Natural killer cell treated with Interleukin-12 subunit alpha and Interleukin-12 subunit beta and Interleukin-15 and Interleukin-18, amount 100 ng/mL, for 72 hours (primary cell): ENCODE measurements around the gene ENHO. TPM values are rescaled to one million over a fixed set of nuclear protein-coding genes. Genes with fewer than 3 reads are reported as not detected.
"Not testable (repeated sequence)": the region's sequence is repeated elsewhere in the genome, so short reads cannot be mapped to it uniquely, and the experiment has no call there.

ENCODE experiments used
- ATAC-seq, 2 donors: fragments of 150-1000 bp; cut with Tn5 transposase in 1 of 2; sonication (Bioruptor Pico), chemical (Tn5 transposase) in 1 of 2; 2 replicates each; pipeline ENCODE4 v1.10.0; 2021
- DNase-seq: peaks from one replicate; pipeline ENCODE4 v3.0.0; 2022; ENCODE audit warnings: low spot score
- H3K27ac Mint-ChIP-seq, 2 donors: 1 replicate in 1 of 2; 2 replicates in 1 of 2; pipeline ENCODE4 v1.8.0; 2022; ENCODE audit warnings: mixed read lengths in 2 of 2, mild to moderate bottlenecking in 1 of 2, moderate library complexity in 1 of 2
- H3K27me3 Mint-ChIP-seq, 2 donors: 1 replicate in 1 of 2; 2 replicates in 1 of 2; pipeline ENCODE4 v1.8.0; 2022; ENCODE audit warnings: mixed read lengths in 2 of 2
- H3K36me3 Mint-ChIP-seq: one replicate; pipeline ENCODE4 v1.8.0; 2022; ENCODE audit warnings: mixed read lengths
- H3K4me1 Mint-ChIP-seq, 2 donors: 1 replicate in 1 of 2; 2 replicates in 1 of 2; pipeline ENCODE4 v1.8.0; 2022; ENCODE audit warnings: low read depth in 2 of 2, mixed read lengths in 2 of 2, mild to moderate bottlenecking in 1 of 2
- H3K4me3 Mint-ChIP-seq: one replicate; pipeline ENCODE4 v1.8.0; 2022; ENCODE audit warnings: mixed read lengths
- H3K9me3 Mint-ChIP-seq: 2 replicates; pipeline ENCODE4 v1.8.0; 2022; ENCODE audit warnings: mixed read lengths
- total RNA-seq, 2 donors: library from RNA; stranded (reverse); gene quantifications; one replicate each; pipeline ENCODE4 v1.2.3, GENCODE V29; 2022

Gene ENHO
- total RNA-seq, 2 donors from 2014 or later, result not detected

- H3K27ac Mint-ChIP-seq, result no peak overlapping the region
- no peaks in the 10 kb centered on the region for H3K4me1 Mint-ChIP-seq
- no peak for ATAC-seq
- H3K27me3 Mint-ChIP-seq, result peaks cover 11 to 20% of the 10 kb centered on the region in 2 donors
- H3K36me3 Mint-ChIP-seq, result no peaks in the 10 kb centered on the region
- no peaks in the 10 kb centered on the region for H3K9me3 Mint-ChIP-seq
- DNase-seq, result no peak
- H3K4me3 Mint-ChIP-seq, result no peak overlapping the region
Observed at GRCh38 chr9:34536685-34537084, 13.9 kb upstream of the ENHO start.

GRCh38 chr9:34532041-34532440 is 9.3 kb upstream of the ENHO start:
- not testable (repeated sequence) for H3K4me3 Mint-ChIP-seq, H3K4me1 Mint-ChIP-seq, DNase-seq, H3K27ac Mint-ChIP-seq, ATAC-seq, H3K36me3 Mint-ChIP-seq, H3K9me3 Mint-ChIP-seq
- H3K27me3 Mint-ChIP-seq, result peaks cover 32 to 43% of the 10 kb centered on the region in 2 donors

GRCh38 chr9:34526026-34526425 is 3.2 kb upstream of the ENHO start:
- Mint-ChIP-seq H3K4me3 (no peak overlapping the region), H3K36me3 (no peaks in the 10 kb centered on the region), H3K27ac (no peak overlapping the region), H3K9me3 (no peaks in the 10 kb centered on the region), H3K4me1 (peaks cover 4 to 6% of the 10 kb centered on the region in 2 donors), H3K27me3 (peaks cover 31 to 47% of the 10 kb centered on the region in 2 donors)
- ATAC-seq, result no peak
- no peak for DNase-seq

GRCh38 chr9:34524349-34524748 is 1.6 kb upstream of the ENHO start:
- no peaks in the 10 kb centered on the region for H3K9me3 Mint-ChIP-seq
- H3K4me1 Mint-ChIP-seq, result peaks cover 4 to 6% of the 10 kb centered on the region in 2 donors
- H3K27ac Mint-ChIP-seq, result no peak overlapping the region
- DNase-seq (no peak), ATAC-seq (no peak)
- no peaks in the 10 kb centered on the region for H3K36me3 Mint-ChIP-seq
- no peak overlapping the region for H3K4me3 Mint-ChIP-seq
- peaks cover 19 to 33% of the 10 kb centered on the region in 2 donors for H3K27me3 Mint-ChIP-seq

GRCh38 chr9:34522091-34522887 is 501 bp downstream of the ENHO start:
- Mint-ChIP-seq H3K9me3 (no peaks in the 10 kb centered on the region), H3K4me3 (peak overlapping the region; percentile 75), H3K4me1 (peaks cover 4 to 6% of the 10 kb centered on the region in 2 donors), H3K27ac (peak overlapping the region in 1 of 2 donors; percentile 18), H3K36me3 (no peaks in the 10 kb centered on the region), H3K27me3 (peaks cover 19 to 28% of the 10 kb centered on the region in 2 donors)
- ATAC-seq (no peak), DNase-seq (no peak)

GRCh38 chr9:34521406-34522045 is 1.3 kb downstream of the ENHO start:
- Mint-ChIP-seq H3K36me3 (no peaks in the 10 kb centered on the region), H3K9me3 (no peaks in the 10 kb centered on the region), H3K27ac (no peak overlapping the region), H3K4me1 (peaks cover 4 to 6% of the 10 kb centered on the region in 2 donors), H3K27me3 (peaks cover 19 to 28% of the 10 kb centered on the region in 2 donors), H3K4me3 (no peak overlapping the region)
- no peak for DNase-seq
- no peak for ATAC-seq

GRCh38 chr9:34520505-34521385 is 2.0 kb downstream of the ENHO start:
- no peak overlapping the region for H3K4me3 Mint-ChIP-seq
- H3K4me1 Mint-ChIP-seq, result peaks cover 4 to 6% of the 10 kb centered on the region in 2 donors
- ATAC-seq (no peak), DNase-seq (no peak)
- H3K27me3 Mint-ChIP-seq, result peaks cover 14 to 23% of the 10 kb centered on the region in 2 donors
- no peaks in the 10 kb centered on the region for H3K9me3 Mint-ChIP-seq
- H3K27ac Mint-ChIP-seq, result no peak overlapping the region
- H3K36me3 Mint-ChIP-seq, result no peaks in the 10 kb centered on the region

- Mint-ChIP-seq H3K27me3 (peaks cover 9 to 16% of the 10 kb centered on the region in 2 donors), H3K27ac (no peak overlapping the region), H3K36me3 (no peaks in the 10 kb centered on the region), H3K4me1 (peaks cover 4 to 6% of the 10 kb centered on the region in 2 donors), H3K4me3 (no peak overlapping the region), H3K9me3 (no peaks in the 10 kb centered on the region)
- DNase-seq (no peak), ATAC-seq (no peak)
Observed at GRCh38 chr9:34520096-34520495, 2.7 kb downstream of the ENHO start.

GRCh38 chr9:34519321-34520020 is 3.3 kb downstream of the ENHO start:
- Mint-ChIP-seq H3K27ac (no peak overlapping the region), H3K9me3 (no peaks in the 10 kb centered on the region), H3K4me3 (no peak overlapping the region), H3K27me3 (peaks cover 5 to 10% of the 10 kb centered on the region in 2 donors), H3K36me3 (no peaks in the 10 kb centered on the region), H3K4me1 (peaks cover 4 to 6% of the 10 kb centered on the region in 2 donors)
- DNase-seq, result no peak
- ATAC-seq, result no peak

- H3K27me3 Mint-ChIP-seq, result peaks cover 4 to 7% of the 10 kb centered on the region in 2 donors
- no peaks in the 10 kb centered on the region for H3K9me3 Mint-ChIP-seq
- H3K36me3 Mint-ChIP-seq, result no peaks in the 10 kb centered on the region
- DNase-seq (no peak), ATAC-seq (no peak)
- peaks cover 4 to 6% of the 10 kb centered on the region in 2 donors for H3K4me1 Mint-ChIP-seq
- no peak overlapping the region for H3K4me3 Mint-ChIP-seq
- H3K27ac Mint-ChIP-seq, result no peak overlapping the region
Observed at GRCh38 chr9:34518896-34519295, 3.9 kb downstream of the ENHO start.

- no peak for DNase-seq
- Mint-ChIP-seq H3K36me3 (no peaks in the 10 kb centered on the region), H3K27ac (no peak overlapping the region), H3K4me1 (peaks cover 4 to 6% of the 10 kb centered on the region in 2 donors), H3K9me3 (no peaks in the 10 kb centered on the region), H3K4me3 (no peak overlapping the region), H3K27me3 (peaks cover 4 to 7% of the 10 kb centered on the region in 2 donors)
- ATAC-seq, result no peak
Observed at GRCh38 chr9:34518110-34518616, 4.6 kb downstream of the ENHO start.

- peaks cover 0 to under 1% of the 10 kb centered on the region in 2 donors for H3K4me1 Mint-ChIP-seq
- ATAC-seq, result no peak
- H3K9me3 Mint-ChIP-seq, result no peaks in the 10 kb centered on the region
- peaks cover under 1 to 4% of the 10 kb centered on the region in 2 donors for H3K27me3 Mint-ChIP-seq
- H3K4me3 Mint-ChIP-seq, result no peak overlapping the region
- no peak overlapping the region for H3K27ac Mint-ChIP-seq
- no peaks in the 10 kb centered on the region for H3K36me3 Mint-ChIP-seq
- DNase-seq, result no peak
Observed at GRCh38 chr9:34517185-34517584, 5.6 kb downstream of the ENHO start.

GRCh38 chr9:34515959-34516358 is 6.8 kb downstream of the ENHO start:
- no peaks in the 10 kb centered on the region for H3K9me3 Mint-ChIP-seq
- no peaks in the 10 kb centered on the region for H3K4me1 Mint-ChIP-seq
- DNase-seq, result no peak
- no peak overlapping the region for H3K4me3 Mint-ChIP-seq
- peaks cover 0 to 4% of the 10 kb centered on the region in 2 donors for H3K27me3 Mint-ChIP-seq
- H3K36me3 Mint-ChIP-seq, result no peaks in the 10 kb centered on the region
- no peak for ATAC-seq
- H3K27ac Mint-ChIP-seq, result no peak overlapping the region
